AG20443 (cell line): ENCODE data around the gene CNOT8.
"Not testable (repeated sequence)": the region's sequence is repeated elsewhere in the genome, so short reads cannot be mapped to it uniquely, and the experiment has no call there.

Source experiments
- DNase-seq: peaks from one replicate; pipeline ENCODE4 v3.0.0; 2012; ENCODE audit warnings: low spot score, mixed read lengths

CNOT8 gene

DNA sequence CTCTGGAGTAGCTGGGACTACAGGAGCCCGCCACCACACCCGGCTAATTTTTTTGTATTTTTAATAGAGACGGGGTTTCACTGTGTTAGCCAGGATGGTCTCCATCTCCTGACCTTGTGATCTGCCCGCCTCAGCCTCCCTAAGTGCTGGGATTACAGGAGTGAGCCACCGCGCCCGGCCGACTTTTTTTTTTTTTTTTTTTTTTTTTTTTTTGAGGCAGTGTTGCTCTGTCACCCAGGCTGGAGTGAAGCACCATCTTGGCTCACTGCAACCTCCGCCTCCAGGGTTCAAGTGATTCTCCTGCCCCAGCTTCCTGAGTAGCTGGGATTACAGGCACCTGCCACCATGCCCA is 22.8 kb upstream of the CNOT8 start:
- not testable (repeated sequence) for DNase-seq

GRCh38 chr5:154836225-154836624 is 22.2 kb upstream of the CNOT8 start:
- DNase-seq: no peak

- DNase-seq: no peak
Measured at GRCh38 chr5:154837009-154837901, 21.2 kb upstream of the CNOT8 start.

DNA sequence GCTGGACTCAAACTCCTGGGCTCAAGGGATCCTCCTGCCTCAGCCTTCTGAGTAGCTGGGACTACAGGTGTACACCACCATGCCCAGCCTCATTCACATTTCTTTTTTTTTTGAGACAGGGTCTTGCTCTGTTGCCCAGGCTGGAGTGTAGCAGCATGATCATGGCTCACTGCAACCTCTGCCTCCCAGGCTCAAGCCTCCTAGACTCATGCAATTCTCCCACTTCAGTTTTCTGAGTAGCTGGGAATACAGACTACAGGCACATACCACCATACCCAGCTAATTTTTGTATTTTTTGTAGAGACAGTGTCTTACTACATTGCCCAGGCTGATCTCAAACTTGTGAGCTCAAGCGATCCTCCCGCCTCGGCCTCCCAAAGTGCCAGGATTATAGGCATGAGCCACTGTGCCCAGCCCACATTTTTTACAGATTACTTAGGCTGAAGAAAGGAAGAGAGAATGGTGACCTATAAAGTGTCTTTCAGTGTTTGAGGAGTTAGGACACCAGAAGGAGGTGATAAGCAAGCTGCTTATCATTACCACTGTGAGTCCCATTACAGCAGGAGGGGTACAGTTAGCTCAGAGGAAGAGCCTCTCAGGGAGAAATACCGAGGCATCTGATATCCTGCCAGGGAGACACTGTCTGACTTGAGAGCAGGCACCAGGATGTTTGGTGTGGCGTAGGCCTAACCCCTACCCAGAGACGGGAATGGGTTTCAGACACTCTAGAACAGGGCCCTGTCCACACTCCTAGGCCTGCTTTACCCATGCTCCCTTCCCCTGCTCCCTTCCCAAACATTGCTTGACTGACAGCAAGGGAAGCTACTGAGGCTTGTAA is 17.8 kb upstream of the CNOT8 start:
- DNase-seq: no peak

DNA sequence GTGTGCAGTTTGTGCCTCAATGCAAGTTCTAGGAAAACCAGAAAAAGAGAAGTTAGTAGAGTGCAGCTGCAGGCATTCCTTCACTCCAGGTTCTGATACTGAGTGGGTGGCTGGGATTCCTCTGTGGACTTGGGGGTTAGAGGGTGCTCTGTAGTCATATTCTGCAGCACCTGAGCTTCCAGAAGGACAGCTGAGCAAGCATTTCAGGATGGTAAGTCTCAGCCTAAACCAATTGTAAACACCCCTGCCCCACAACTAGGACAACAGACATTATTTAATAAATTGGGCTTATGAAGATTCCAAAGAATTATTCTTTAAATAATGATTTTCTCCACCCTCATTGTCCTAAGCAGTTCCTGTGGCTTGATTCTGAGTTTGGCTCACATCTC is 17.2 kb upstream of the CNOT8 start:
- no peak for DNase-seq

- DNase-seq: no peak
Measured at GRCh38 chr5:154842689-154843530, 15.5 kb upstream of the CNOT8 start.

GRCh38 chr5:154844809-154845208 is 13.6 kb upstream of the CNOT8 start:
- DNase-seq: no peak

GRCh38 chr5:154849264-154849785 is 9.1 kb upstream of the CNOT8 start:
- DNase-seq: no peak

- DNase-seq: peak; percentile 31
Measured at GRCh38 chr5:154849791-154850201, 8.6 kb upstream of the CNOT8 start.

DNA sequence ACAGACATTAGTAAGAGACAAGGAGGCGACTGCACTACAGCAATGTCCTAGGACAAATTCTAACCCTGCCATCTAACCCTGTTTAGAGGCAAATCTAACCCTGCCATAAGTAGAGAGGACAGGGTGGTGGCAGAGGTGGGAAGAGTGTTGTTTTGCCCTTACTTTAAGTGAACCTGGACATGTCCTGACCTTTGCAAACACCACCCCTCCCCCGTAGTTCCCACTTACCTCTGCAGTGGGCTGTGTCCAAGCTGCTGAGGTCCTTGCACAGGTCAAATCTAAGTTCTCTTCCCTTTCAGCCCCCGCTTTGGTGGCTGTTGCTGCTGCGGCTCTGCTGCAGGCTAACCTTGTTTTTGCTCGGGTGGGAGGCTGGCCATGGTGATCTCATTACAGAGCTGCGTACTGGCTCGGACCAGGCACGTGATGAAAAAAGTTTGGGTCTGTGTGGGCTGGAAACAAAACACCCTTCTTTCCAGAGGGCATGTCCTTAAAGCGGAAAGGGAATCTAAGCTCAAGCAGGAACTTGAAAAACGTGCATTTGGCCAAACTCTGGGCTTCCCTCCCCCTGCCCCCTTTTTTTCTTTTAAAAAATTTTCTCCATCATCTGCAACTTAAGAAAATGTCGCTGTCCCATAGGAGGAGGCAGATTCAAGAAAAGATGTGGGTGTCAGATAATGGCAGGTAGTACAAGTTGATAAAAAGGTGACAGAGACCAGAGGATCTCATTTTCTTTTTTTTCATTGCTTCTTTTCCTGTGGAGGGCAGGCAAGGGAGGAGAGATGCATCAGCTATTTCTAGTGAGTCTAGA is 8.0 kb upstream of the CNOT8 start, which contains the start of gene FAXDC2:
Gene FAXDC2 (minus strand): TSS at position 349 of the 808 bp plus-strand sequence. CDS start 12,425 bp downstream, outside the sequence.
- DNase-seq: peak; percentile 92

DNA sequence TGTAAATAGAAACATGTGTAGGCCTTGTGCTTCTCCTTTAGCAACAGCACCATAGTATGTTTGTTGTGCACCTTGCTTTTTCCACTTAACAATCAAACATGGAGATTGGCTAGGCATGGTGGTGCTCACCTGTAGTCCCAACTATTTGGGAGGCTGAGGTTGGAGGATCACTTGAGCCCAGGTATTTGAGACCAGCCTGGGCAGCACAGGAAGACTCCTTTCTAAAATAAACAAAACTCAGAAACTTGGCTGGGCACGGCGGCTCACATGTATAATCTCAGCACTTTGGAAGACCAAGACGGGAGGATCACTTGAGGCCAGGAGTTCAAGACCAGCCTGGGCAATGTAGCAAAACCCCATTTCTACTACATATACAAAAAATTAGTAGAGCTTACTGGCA is 7.1 kb upstream of the CNOT8 start:
- DNase-seq: no peak

GRCh38 chr5:154857530-154858296 is 714 bp upstream of the CNOT8 start:
- DNase-seq: peak; percentile 93

- DNase-seq: no peak
Measured at GRCh38 chr5:154858972-154859871, 795 bp downstream of the CNOT8 start.

DNA sequence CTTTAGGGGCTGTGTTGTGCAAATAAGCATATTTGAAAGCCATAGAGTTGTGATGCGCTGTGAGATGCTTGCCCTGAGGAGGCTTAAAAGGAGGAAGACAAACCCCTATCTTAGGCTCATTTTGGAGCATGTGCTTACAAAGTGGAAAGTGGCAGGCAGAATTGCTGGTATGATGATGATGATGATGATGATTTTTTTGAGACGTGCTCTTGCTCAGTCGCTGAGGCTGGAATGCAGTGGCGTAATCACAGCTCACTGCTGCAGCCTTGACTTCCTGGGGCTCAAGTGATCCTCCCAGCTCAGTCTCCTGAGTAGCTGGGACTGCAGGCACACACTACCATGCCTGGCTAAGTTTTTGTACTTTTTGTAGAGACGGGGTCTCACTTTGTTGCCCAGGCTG is 1.7 kb downstream of the CNOT8 start:
- DNase-seq: no peak

DNA sequence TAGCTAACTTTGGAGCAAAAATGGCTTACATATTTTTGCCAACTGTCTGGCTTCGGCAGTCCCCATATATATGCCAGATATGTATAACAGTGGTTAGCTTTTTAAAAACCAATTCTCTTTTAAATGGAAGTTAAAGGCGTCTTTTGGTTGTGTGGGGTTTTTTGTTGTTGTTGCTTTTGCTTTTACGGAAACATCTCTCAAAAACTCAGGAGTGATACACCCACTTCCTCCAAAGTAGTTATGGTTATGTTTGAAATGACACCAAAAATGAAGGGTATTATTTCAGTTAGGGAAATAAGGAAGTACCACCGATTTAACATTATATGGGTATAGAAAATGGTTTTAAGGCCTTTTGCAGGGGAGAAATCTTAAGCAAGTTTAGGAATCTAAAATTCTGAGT is 2.3 kb downstream of the CNOT8 start:
- no peak for DNase-seq

- no peak for DNase-seq
Measured at GRCh38 chr5:154861946-154862345, 3.5 kb downstream of the CNOT8 start.

DNA sequence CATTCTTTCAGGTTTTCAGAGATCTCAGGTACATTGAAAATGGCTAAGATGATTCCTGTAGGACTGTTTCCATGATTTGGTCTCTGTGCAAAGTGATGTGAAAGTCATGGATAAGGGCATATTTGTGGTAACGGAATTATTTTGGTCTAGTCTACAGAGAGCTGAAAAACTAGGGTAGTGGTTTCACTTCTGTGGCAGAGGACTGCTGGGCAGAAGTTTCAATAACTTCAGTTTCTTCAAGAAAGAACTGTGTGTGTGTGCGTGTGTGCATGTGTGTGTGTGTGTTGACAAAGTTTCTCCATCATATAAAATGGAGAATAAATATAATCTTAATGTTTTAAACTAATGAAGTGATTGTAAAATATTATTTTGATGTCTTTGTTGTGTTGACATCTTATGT is 4.3 kb downstream of the CNOT8 start:
- DNase-seq: no peak

DNA sequence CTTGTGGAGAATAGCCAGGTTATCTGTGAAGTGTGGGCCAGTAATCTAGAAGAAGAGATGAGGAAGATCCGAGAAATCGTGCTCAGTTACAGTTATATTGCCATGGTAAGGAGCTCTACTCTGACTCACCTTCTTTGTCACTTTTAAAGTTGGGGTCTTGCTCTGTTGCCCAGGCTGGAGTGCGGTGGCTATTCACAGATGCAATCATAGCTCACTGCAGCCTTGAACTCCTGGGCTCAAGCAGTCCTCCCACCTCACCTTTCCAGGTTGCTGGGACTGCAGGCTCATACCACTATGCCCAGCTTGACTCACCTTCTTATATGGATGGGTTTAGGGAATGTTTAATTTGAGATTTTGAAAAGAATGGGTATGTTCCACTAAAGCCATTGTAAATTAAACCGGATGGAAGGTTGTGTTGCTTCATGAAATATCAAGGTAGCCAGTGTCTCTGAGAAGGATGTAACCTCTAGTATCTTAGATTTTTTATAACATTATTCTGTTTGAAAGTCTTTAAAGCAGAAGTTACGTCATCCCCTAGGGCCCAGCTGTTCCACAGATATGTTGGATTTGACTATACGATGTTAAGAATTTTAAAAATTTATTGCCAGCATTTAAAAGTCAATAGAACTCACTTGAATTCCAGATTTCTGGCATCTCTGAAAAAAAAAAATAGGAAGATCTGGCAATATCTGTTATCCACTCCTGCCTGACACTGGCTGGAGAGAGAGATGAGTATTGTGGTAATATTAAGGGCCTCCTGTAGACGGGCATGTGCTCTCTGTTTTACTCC is 5.1 kb downstream of the CNOT8 start:
- DNase-seq: no peak
